Esophagus squamous epithelium (tissue), 5 donors: ENCODE results near the gene PCDHB1. TPM values are rescaled to one million over a fixed set of nuclear protein-coding genes. Genes with fewer than 3 reads are reported as not detected.
"Not testable (repeated sequence)": the region's sequence is repeated elsewhere in the genome, so short reads cannot be mapped to it uniquely, and the experiment has no call there.

Source experiments
- DNase-seq: peaks from one replicate; lab custom pipeline; 2025; lab: John Stamatoyannopoulos, UW
- H3K27ac ChIP-seq, 4 donors: fragments of 200-600 bp; sonication (generic); one replicate each; pipeline ENCODE4 v1.5.1; 2016 to 2019; ENCODE audit warnings: mild to moderate bottlenecking in 1 of 4
- H3K27me3 ChIP-seq, 4 donors: fragments of 200-600 bp; sonication (generic); 1 replicate in 3 of 4; 2 replicates in 1 of 4; pipeline versions ENCODE4 v1.5.1 to v1.6.0; 2017 to 2021; ENCODE audit warnings: antibody characterized with exemption in 1 of 4
- H3K36me3 ChIP-seq, 3 donors: fragments of 200-600 bp; sonication (generic); one replicate each; pipeline ENCODE4 v1.5.1; 2016 to 2019
- H3K4me1 ChIP-seq, 3 donors: fragments of 200-600 bp; sonication (generic); one replicate each; pipeline ENCODE4 v1.5.1; 2017 to 2019
- H3K4me3 ChIP-seq, 4 donors: fragments of 200-600 bp; sonication (generic); 1 replicate in 3 of 4; 2 replicates in 1 of 4; pipeline ENCODE4 v1.5.1; 2016 to 2019; ENCODE audit warnings: mild to moderate bottlenecking in 2 of 4, moderate library complexity in 1 of 4
- H3K9me3 ChIP-seq, 3 donors: fragments of 200-600 bp; sonication (generic); one replicate each; pipeline ENCODE4 v1.5.1; 2016 to 2019
- POLR2A ChIP-seq, 4 donors: fragments of 450-650 bp; IDR thresholded peaks; one replicate each; pipeline ENCODE4 v1.6.1; 2017; ENCODE audit warnings: antibody characterized with exemption in 4 of 4, mild to moderate bottlenecking in 4 of 4, moderate library complexity in 3 of 4
- WGBS, 2 donors: methylation state at CpG; one replicate each; pipeline ENCODE4 v1.1.5; 2018; 5-methylcytosine and 5-hydroxymethylcytosine counted together
- intact Hi-C: fragments of 100-400 bp; cut with DNase I; formaldehyde crosslinking; loops from one replicate; pipeline ENCODE4 v1.15.0; 2022
- total RNA-seq, 4 donors: library from RNA; depleted of rRNA; stranded (reverse); fragments of >200 nt; gene quantifications; one replicate each; pipeline ENCODE4 v1.1.0, GENCODE V29; 2016
- TF ChIP-seq, protein P1 (sequence below), 6 experiments: fragments of 450-650 bp in 4 of 6; fragments of 200-600 bp in 2 of 6; sonication (generic) in 2 of 6; IDR thresholded peaks; one replicate each; pipeline ENCODE4 v1.5.1; 2016 to 2019; ENCODE audit warnings: antibody characterized with exemption in 6 of 6, mild to moderate bottlenecking in 4 of 6, moderate library complexity in 4 of 6
- donor health status: DM: yes; HTN: yes; CAD: no.

Gene PCDHB1
- total RNA-seq, 4 donors from 2014 or later, result not detected

DNA sequence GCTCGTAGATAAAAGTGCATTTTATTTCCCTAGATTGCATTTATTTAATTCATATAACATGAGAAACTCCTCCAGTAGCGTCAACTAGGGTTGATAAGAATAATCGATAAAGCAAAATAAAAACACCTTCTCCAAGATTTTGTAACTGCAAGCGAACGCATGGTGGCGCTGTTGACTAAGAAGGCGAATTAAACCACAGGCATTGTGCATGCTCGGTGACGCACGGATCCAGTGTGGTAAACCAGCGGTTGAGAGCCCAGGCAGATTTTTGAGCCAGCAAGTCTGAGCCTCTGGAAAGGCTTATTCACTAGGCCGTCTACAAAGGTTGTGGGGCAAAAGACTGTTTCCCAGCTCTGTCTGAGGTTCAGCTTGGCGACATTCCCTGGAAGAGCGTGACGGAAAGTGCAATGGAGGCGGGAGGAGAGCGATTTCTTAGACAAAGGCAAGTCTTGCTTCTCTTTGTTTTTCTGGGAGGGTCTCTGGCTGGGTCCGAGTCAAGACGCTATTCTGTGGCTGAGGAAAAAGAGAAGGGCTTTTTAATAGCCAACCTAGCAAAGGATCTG lies 49.1 kb downstream of the PCDHB1 start, which contains the start of gene PCDHB3:
Gene PCDHB3, plus strand, starts transcription at position 231 of the 563 bp plus-strand sequence. Its CDS starts 177 bp downstream, at position 408.
- H3K36me3 ChIP-seq, result no peaks in the 10 kb centered on the region
- H3K4me1 ChIP-seq, result no peaks in the 10 kb centered on the region
- intact Hi-C loops, result no loop called here
- peaks cover 0 to 49% (median 35%) of the 10 kb centered on the region in 3 donors for H3K9me3 ChIP-seq
- DNase-seq, result no peak
- peak within 1 kb of the TSS in 3 of 4 donors; percentile 15 to 41 (median 20) for H3K4me3 ChIP-seq
- peaks cover 0 to 19% (median 0%) of the 10 kb centered on the region in 4 donors for H3K27me3 ChIP-seq
- WGBS, 2 donors, result 23 to 28% methylated on average over 18 to 19 of the region's 19 CpGs
- TF ChIP-seq, protein P1, sequence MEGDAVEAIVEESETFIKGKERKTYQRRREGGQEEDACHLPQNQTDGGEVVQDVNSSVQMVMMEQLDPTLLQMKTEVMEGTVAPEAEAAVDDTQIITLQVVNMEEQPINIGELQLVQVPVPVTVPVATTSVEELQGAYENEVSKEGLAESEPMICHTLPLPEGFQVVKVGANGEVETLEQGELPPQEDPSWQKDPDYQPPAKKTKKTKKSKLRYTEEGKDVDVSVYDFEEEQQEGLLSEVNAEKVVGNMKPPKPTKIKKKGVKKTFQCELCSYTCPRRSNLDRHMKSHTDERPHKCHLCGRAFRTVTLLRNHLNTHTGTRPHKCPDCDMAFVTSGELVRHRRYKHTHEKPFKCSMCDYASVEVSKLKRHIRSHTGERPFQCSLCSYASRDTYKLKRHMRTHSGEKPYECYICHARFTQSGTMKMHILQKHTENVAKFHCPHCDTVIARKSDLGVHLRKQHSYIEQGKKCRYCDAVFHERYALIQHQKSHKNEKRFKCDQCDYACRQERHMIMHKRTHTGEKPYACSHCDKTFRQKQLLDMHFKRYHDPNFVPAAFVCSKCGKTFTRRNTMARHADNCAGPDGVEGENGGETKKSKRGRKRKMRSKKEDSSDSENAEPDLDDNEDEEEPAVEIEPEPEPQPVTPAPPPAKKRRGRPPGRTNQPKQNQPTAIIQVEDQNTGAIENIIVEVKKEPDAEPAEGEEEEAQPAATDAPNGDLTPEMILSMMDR (IDR thresholded peaks at IDR 0.05), result peak in 2 of 6 experiments; percentile 3 to 31
- no peak for TF ChIP-seq POLR2A (IDR thresholded peaks at IDR 0.05)
- no peak within 1 kb of the TSS for H3K27ac ChIP-seq

DNA sequence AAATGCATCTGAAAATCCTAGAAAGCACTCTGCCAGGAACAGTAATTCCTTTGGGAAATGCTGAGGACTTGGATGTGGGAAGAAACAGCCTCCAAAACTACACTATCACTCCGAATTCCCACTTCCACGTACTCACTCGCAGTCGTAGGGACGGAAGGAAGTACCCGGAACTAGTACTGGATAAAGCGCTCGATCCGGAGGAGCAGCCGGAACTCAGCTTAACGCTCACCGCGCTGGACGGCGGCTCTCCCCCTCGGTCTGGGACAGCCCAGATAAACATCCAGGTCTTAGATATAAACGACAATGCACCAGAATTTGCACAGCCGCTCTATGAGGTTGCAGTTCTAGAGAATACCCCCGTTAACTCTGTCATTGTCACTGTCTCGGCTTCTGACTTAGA lies 49.9 kb downstream of the PCDHB1 start:
- DNase-seq, result no peak
- H3K27ac ChIP-seq, result no peak overlapping the region
- H3K36me3 ChIP-seq, result no peaks in the 10 kb centered on the region
- 59 to 67% methylated on average over 14 to 19 of the region's 20 CpGs for WGBS, 2 donors
- peak overlapping the region in 3 of 4 donors; percentile 15 to 41 (median 20) for H3K4me3 ChIP-seq
- peaks cover 0 to 18% (median 0%) of the 10 kb centered on the region in 4 donors for H3K27me3 ChIP-seq
- no peak for TF ChIP-seq POLR2A (IDR thresholded peaks at IDR 0.05)
- TF ChIP-seq, protein P1 (IDR thresholded peaks at IDR 0.05), result no peak
- intact Hi-C loops, result no loop called here
- peaks cover 0 to 44% (median 33%) of the 10 kb centered on the region in 3 donors for H3K9me3 ChIP-seq
- no peaks in the 10 kb centered on the region for H3K4me1 ChIP-seq

DNA sequence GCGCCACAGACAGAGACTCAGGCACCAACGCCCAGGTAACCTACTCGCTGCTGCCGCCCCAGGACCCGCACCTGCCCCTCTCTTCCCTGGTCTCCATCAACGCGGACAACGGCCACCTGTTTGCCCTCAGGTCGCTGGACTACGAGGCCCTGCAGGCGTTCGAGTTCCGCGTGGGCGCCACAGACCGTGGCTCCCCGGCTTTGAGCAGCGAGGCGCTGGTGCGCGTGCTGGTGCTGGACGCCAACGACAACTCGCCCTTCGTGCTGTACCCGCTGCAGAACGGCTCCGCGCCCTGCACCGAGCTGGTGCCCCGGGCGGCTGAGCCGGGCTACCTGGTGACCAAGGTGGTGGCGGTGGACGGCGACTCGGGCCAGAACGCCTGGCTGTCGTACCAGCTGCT lies 50.9 kb downstream of the PCDHB1 start:
- DNase-seq, H3K27ac ChIP-seq, H3K4me1 ChIP-seq, H3K4me3 ChIP-seq, H3K36me3 ChIP-seq, intact Hi-C loops: not testable (repeated sequence)
- Histone ChIP-seq H3K27me3 (peaks cover 0 to 18% (median 0%) of the 10 kb centered on the region in 4 donors), H3K9me3 (peaks cover 0 to 37% (median 34%) of the 10 kb centered on the region in 3 donors)
- WGBS, 2 donors, result 60% methylated on average over 1 of the region's 39 CpGs; no CpG with 5 or more reads in 1 of the 2 donors

DNA sequence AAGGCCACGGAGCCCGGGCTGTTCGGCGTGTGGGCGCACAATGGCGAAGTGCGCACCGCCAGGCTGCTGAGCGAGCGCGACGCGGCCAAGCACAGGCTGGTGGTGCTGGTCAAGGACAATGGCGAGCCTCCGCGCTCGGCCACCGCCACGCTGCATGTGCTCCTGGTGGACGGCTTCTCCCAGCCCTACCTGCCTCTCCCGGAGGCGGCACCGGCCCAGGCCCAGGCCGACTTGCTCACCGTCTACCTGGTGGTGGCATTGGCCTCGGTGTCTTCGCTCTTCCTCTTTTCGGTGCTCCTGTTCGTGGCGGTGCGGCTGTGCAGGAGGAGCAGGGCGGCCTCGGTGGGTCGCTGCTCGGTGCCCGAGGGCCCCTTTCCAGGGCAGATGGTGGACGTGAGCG lies 51.3 kb downstream of the PCDHB1 start:
- WGBS, 2 donors, result no CpG with 5 or more reads among the region's 38 CpGs

DNA sequence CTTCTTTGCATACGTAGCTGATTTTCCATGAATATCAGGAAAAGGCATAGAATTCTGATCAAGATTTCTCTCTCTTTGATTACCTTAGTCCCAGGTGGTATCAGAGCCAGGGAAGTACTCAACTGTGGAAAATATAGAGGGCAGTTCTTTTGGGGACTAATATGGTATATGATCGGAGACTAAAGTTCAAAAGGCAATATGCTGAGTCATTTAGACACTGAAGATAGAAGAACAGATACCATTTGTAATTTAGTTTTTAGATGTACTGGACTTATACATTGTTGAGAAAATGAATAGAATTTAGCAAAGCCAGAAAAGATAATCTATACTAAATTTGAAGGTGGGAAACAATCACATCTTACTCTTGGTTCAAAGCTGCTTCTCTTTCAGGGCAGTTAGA lies 54.2 kb downstream of the PCDHB1 start:
- H3K4me3 ChIP-seq, result no peak overlapping the region
- WGBS, 2 donors, result 54 to 79% methylated on average over 2 of the region's 2 CpGs
- H3K27me3 ChIP-seq, result peaks cover 0 to 10% (median 0%) of the 10 kb centered on the region in 4 donors
- H3K27ac ChIP-seq, result no peak overlapping the region
- TF ChIP-seq, protein P1 (IDR thresholded peaks at IDR 0.05), result no peak
- TF ChIP-seq POLR2A (IDR thresholded peaks at IDR 0.05), result no peak
- H3K4me1 ChIP-seq, result no peaks in the 10 kb centered on the region
- peaks cover 0 to 37% (median 19%) of the 10 kb centered on the region in 3 donors for H3K9me3 ChIP-seq
- H3K36me3 ChIP-seq, result no peaks in the 10 kb centered on the region
- DNase-seq, result no peak
- intact Hi-C loops, result no loop called here

More for the DNA sequence above, 51.3 kb downstream of the PCDHB1 start:
- peaks cover 0 to 37% (median 32%) of the 10 kb centered on the region in 3 donors for H3K9me3 ChIP-seq
- H3K4me3 ChIP-seq, intact Hi-C loops, H3K4me1 ChIP-seq, H3K36me3 ChIP-seq, DNase-seq, H3K27ac ChIP-seq: not testable (repeated sequence)
- peaks cover 0 to 17% (median 0%) of the 10 kb centered on the region in 4 donors for H3K27me3 ChIP-seq

Other genes starting within 250 kb of the PCDHB1 start
- under 1 TPM; 0.18 to 0.38 (median 0.27) TPM for gene PCDHA4, start 244.3 kb upstream of the PCDHB1 start, total RNA-seq
- gene PCDHA5, start 229.8 kb upstream of the PCDHB1 start, total RNA-seq, result under 1 TPM in 3 of 4 donors, not detected in 1; 0.09 to 0.19 (median 0.15) TPM
- gene PCDHA6, start 223.4 kb upstream of the PCDHB1 start, total RNA-seq, result under 1 TPM in 3 of 4 donors, not detected in 1; 0.19 to 0.27 (median 0.21) TPM
- under 1 TPM in 2 of 4 donors, not detected in 2; 0.15 to 0.19 TPM for gene PCDHA7, start 217.1 kb upstream of the PCDHB1 start, total RNA-seq
- under 1 TPM in 1 of 4 donors, not detected in 3; 0.19 TPM for gene PCDHA8, start 210.2 kb upstream of the PCDHB1 start, total RNA-seq
- under 1 TPM in 1 of 4 donors, not detected in 3; 0.19 TPM for gene PCDHA9, start 203.0 kb upstream of the PCDHB1 start, total RNA-seq
- under 1 TPM; under 0.01 to 0.15 (median 0.08) TPM for gene PCDHA10, start 195.5 kb upstream of the PCDHB1 start, total RNA-seq
- gene PCDHA11, start 182.4 kb upstream of the PCDHB1 start, total RNA-seq, result under 1 TPM in 3 of 4 donors, not detected in 1; under 0.01 to 0.11 (median 0.04) TPM
- under 1 TPM in 2 of 4 donors, not detected in 2; 0.15 to 0.26 TPM for gene PCDHA12, start 176.1 kb upstream of the PCDHB1 start, total RNA-seq
- gene PCDHA13, start 169.2 kb upstream of the PCDHB1 start, total RNA-seq, result under 1 TPM in 1 of 4 donors, not detected in 3; 0.19 TPM
- under 1 TPM in 3 of 4 donors, not detected in 1; 0.06 to 0.27 (median 0.19) TPM for gene PCDHAC1, start 125.1 kb upstream of the PCDHB1 start, total RNA-seq
- gene PCDHAC2, start 84.9 kb upstream of the PCDHB1 start, total RNA-seq, result 1 to 10 TPM in 1 of 4 donors, under 1 TPM in 1, not detected in 2; 0.19 to 2.2 TPM
- 1 to 10 TPM in 2 of 4 donors, under 1 TPM in 2; 0.53 to 2.3 (median 0.97) TPM for gene PCDHB2, start 43.2 kb downstream of the PCDHB1 start, total RNA-seq
- under 1 TPM; 0.30 to 0.76 (median 0.71) TPM for gene PCDHB3, start 49.1 kb downstream of the PCDHB1 start, total RNA-seq
- 1 to 10 TPM in 2 of 4 donors, under 1 TPM in 2; 0.30 to 2.4 (median 1.3) TPM for gene PCDHB4, start 70.4 kb downstream of the PCDHB1 start, total RNA-seq
- gene PCDHB5, start 83.8 kb downstream of the PCDHB1 start, total RNA-seq, result 1 to 10 TPM in 2 of 4 donors, under 1 TPM in 2; 0.11 to 1.3 (median 0.86) TPM
- under 1 TPM in 1 of 4 donors, not detected in 3; 0.19 TPM for gene PCDHB6, start 98.7 kb downstream of the PCDHB1 start, total RNA-seq
- gene PCDHB7, start 121.3 kb downstream of the PCDHB1 start, total RNA-seq, result under 1 TPM in 3 of 4 donors, not detected in 1; 0.76 to 0.95 (median 0.87) TPM
- under 1 TPM in 3 of 4 donors, not detected in 1; 0.09 to 0.38 (median 0.32) TPM for gene PCDHB8, start 126.4 kb downstream of the PCDHB1 start, total RNA-seq
- 1 to 10 TPM in 1 of 4 donors, under 1 TPM in 3; 0.11 to 1.3 (median 0.61) TPM for gene PCDHB16, start 131.0 kb downstream of the PCDHB1 start, total RNA-seq
- gene PCDHB9, start 135.8 kb downstream of the PCDHB1 start, total RNA-seq, result under 1 TPM in 3 of 4 donors, not detected in 1; 0.30 to 0.57 (median 0.44) TPM
- gene PCDHB10, start 141.0 kb downstream of the PCDHB1 start, total RNA-seq, result 1 to 10 TPM in 2 of 4 donors, under 1 TPM in 2; 0.26 to 1.3 (median 0.76) TPM
- gene PCDHB11, start 148.3 kb downstream of the PCDHB1 start, total RNA-seq, result 1 to 10 TPM in 1 of 4 donors, under 1 TPM in 3; 0.26 to 2.1 (median 0.49) TPM
- gene PCDHB12, start 157.3 kb downstream of the PCDHB1 start, total RNA-seq, result 1 to 10 TPM in 3 of 4 donors, under 1 TPM in 1; 0.22 to 2.6 (median 1.6) TPM
- 1 to 10 TPM; 2.0 to 2.7 (median 2.3) TPM for gene PCDHB13, start 162.5 kb downstream of the PCDHB1 start, total RNA-seq
- gene PCDHB14, start 172.0 kb downstream of the PCDHB1 start, total RNA-seq, result 1 to 10 TPM; 1.5 to 2.9 (median 2.4) TPM
- gene PCDHB15, start 194.0 kb downstream of the PCDHB1 start, total RNA-seq, result 1 to 10 TPM in 2 of 4 donors, under 1 TPM in 2; 0.09 to 1.3 (median 1.0) TPM